Measurements from ENCODE around the gene REEP1. TPM values are rescaled to one million over a fixed set of nuclear protein-coding genes. Genes with fewer than 3 reads are reported as not detected.

REEP1 gene
- polyA plus RNA-seq, 1 donor (not counting 4 experiments of a cell fraction or from before 2014, with no cell fraction given), result 0.30 TPM

- TF ChIP-seq EZH2 (IDR thresholded peaks at IDR 0.05; ENCODE audit: low read length), result peak; percentile 65
- TF ChIP-seq CTCF (optimal IDR thresholded peaks at IDR 0.05 in 1 of 3, IDR thresholded peaks at IDR 0.05 in 1 of 3, conservative IDR thresholded peaks at IDR 0.05 in 1 of 3; ENCODE audit: extremely low read depth in 1 of 3, insufficient read depth in 2 of 3, low read length in 3 of 3), result no peak
- peaks cover 9% of the 10 kb centered on the region for H3K4me1 ChIP-seq (ENCODE audit: control insufficient read depth, extremely low read depth, insufficient read depth, low read length)
- FAIRE-seq (no peak), DNase-seq (ENCODE audit: low read depth, low spot score) (no peak)
- H2AFZ ChIP-seq (ENCODE audit: control insufficient read depth, low read length), result no peak overlapping the region
- no peaks in the 10 kb centered on the region for H3K79me2 ChIP-seq (ENCODE audit: control insufficient read depth, insufficient read depth, low read length)
- no peak overlapping the region for H3K9ac ChIP-seq (ENCODE audit: control insufficient read depth, extremely low read depth, insufficient read depth, low read length)
- dilution Hi-C loops (cut with MboI; ENCODE audit: extremely low pct_ligation_motif_present, low sequenced_read_pairs), result no loop called here
- H3K27me3 ChIP-seq (ENCODE audit: control insufficient read depth, extremely low read depth, insufficient read depth, low read length), result peaks cover 65% of the 10 kb centered on the region
- H3K9me1 ChIP-seq (ENCODE audit: control insufficient read depth, extremely low read depth, insufficient read depth, low read length), result no peaks in the 10 kb centered on the region
- no peaks in the 10 kb centered on the region for H3K9me3 ChIP-seq (ENCODE audit: control insufficient read depth, low read depth, low read length)
- peak overlapping the region; percentile 4 to 34 (median 29) for H3K4me3 ChIP-seq (ENCODE audit: control insufficient read depth in 2 of 3, extremely low read depth in 1 of 3, insufficient read depth in 2 of 3, low read depth in 1 of 3, low read length in 3 of 3)
- H4K20me1 ChIP-seq (ENCODE audit: control insufficient read depth, extremely low read depth, insufficient read depth, low read length), result no peaks in the 10 kb centered on the region
- H3K27ac ChIP-seq (ENCODE audit: control insufficient read depth, insufficient read depth, low read length), result no peak overlapping the region
- no peaks in the 10 kb centered on the region for H3K36me3 ChIP-seq (ENCODE audit: control insufficient read depth in 2 of 2, extremely low read depth in 1 of 2, insufficient read depth in 2 of 2, low read length in 2 of 2)
- H3K4me2 ChIP-seq (ENCODE audit: control insufficient read depth, extremely low read depth, insufficient read depth, low read depth, low read length), result peak overlapping the region; percentile 46
These were observed 667 bp downstream of the REEP1 start for GRCh38 chr2:86336675-86337243.

- Histone ChIP-seq H3K27me3 (ENCODE audit: control insufficient read depth, extremely low read depth, insufficient read depth, low read length) (peaks cover 65% of the 10 kb centered on the region), H3K9me3 (ENCODE audit: control insufficient read depth, low read depth, low read length) (no peaks in the 10 kb centered on the region), H3K4me3 (ENCODE audit: control insufficient read depth in 2 of 3, extremely low read depth in 1 of 3, insufficient read depth in 2 of 3, low read depth in 1 of 3, low read length in 3 of 3) (no peak overlapping the region), H3K9me1 (ENCODE audit: control insufficient read depth, extremely low read depth, insufficient read depth, low read length) (no peaks in the 10 kb centered on the region), H3K27ac (ENCODE audit: control insufficient read depth, insufficient read depth, low read length) (no peak overlapping the region), H3K9ac (ENCODE audit: control insufficient read depth, extremely low read depth, insufficient read depth, low read length) (no peak overlapping the region), H3K79me2 (ENCODE audit: control insufficient read depth, insufficient read depth, low read length) (no peaks in the 10 kb centered on the region), H3K36me3 (ENCODE audit: control insufficient read depth in 2 of 2, extremely low read depth in 1 of 2, insufficient read depth in 2 of 2, low read length in 2 of 2) (no peaks in the 10 kb centered on the region), H2AFZ (ENCODE audit: control insufficient read depth, low read length) (no peak overlapping the region), H3K4me2 (ENCODE audit: control insufficient read depth, extremely low read depth, insufficient read depth, low read depth, low read length) (no peak overlapping the region), H4K20me1 (ENCODE audit: control insufficient read depth, extremely low read depth, insufficient read depth, low read length) (no peaks in the 10 kb centered on the region), H3K4me1 (ENCODE audit: control insufficient read depth, extremely low read depth, insufficient read depth, low read length) (peaks cover 9% of the 10 kb centered on the region)
- no peak for DNase-seq (ENCODE audit: low read depth, low spot score)
- TF ChIP-seq EZH2 (IDR thresholded peaks at IDR 0.05; ENCODE audit: low read length) (no peak), CTCF (optimal IDR thresholded peaks at IDR 0.05 in 1 of 3, IDR thresholded peaks at IDR 0.05 in 1 of 3, conservative IDR thresholded peaks at IDR 0.05 in 1 of 3; ENCODE audit: extremely low read depth in 1 of 3, insufficient read depth in 2 of 3, low read length in 3 of 3) (no peak)
- dilution Hi-C loops (cut with MboI; ENCODE audit: extremely low pct_ligation_motif_present, low sequenced_read_pairs), result no loop called here
- FAIRE-seq, result no peak
These were observed 1.4 kb downstream of the REEP1 start for GRCh38 chr2:86335865-86336674.

Data from keratinocyte (primary cell).